Liver (tissue), 3 donors: Measurements from ENCODE around the gene MDM2.

ENCODE experiments used
- RAD21 ChIP-seq, 2 donors: IDR thresholded peaks; 2 replicates each; pipeline ENCODE4 v1.6.1; 2016; ENCODE audit warnings: antibody characterized with exemption in 2 of 2, mild to moderate bottlenecking in 2 of 2
- TF ChIP-seq, protein P1 (sequence below): fragments of 150-350 bp; IDR thresholded peaks from 2 replicates; pipeline ENCODE4 v1.5.1; 2017; ENCODE audit warnings: improper control_type of control experiment, low read depth, low read length; ENCODE audit not compliant: missing input control
- donor health status: healthy.
- donor health status: healthy.

DNA sequence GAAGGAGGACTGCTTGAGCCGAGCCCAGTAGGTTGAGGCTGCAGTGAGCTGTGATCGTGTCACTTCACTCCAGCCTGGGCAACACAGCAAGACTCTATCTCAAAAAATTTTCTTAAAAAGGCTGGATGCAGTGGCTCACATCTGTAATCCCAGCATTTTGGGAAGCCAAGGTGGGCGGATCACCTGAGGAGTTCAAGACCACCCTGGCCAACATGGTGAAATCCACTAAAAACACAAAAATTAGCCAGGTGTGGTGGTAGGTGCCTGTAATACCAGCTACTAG lies 17.1 kb upstream of the MDM2 start:
- TF ChIP-seq, protein P1, sequence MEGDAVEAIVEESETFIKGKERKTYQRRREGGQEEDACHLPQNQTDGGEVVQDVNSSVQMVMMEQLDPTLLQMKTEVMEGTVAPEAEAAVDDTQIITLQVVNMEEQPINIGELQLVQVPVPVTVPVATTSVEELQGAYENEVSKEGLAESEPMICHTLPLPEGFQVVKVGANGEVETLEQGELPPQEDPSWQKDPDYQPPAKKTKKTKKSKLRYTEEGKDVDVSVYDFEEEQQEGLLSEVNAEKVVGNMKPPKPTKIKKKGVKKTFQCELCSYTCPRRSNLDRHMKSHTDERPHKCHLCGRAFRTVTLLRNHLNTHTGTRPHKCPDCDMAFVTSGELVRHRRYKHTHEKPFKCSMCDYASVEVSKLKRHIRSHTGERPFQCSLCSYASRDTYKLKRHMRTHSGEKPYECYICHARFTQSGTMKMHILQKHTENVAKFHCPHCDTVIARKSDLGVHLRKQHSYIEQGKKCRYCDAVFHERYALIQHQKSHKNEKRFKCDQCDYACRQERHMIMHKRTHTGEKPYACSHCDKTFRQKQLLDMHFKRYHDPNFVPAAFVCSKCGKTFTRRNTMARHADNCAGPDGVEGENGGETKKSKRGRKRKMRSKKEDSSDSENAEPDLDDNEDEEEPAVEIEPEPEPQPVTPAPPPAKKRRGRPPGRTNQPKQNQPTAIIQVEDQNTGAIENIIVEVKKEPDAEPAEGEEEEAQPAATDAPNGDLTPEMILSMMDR: no peak
- no peak for TF ChIP-seq RAD21 (IDR thresholded peaks at IDR 0.05)
